Measurements from ENCODE around the gene UNC93A. TPM values are rescaled to one million over a fixed set of nuclear protein-coding genes. Genes with fewer than 3 reads are reported as not detected.
A peak's percentile ranks its signal among the peaks of the same experiment; 100 is the strongest.
"Not testable (repeated sequence)": the region's sequence is repeated elsewhere in the genome, so short reads cannot be mapped to it uniquely, and the experiment has no call there.

The UNC93A gene
- total RNA-seq: not detected
- not detected for polyA plus RNA-seq
- long read RNA-seq, donor 1: 0 reads
- long read RNA-seq, donor 2: 0 reads
- long read RNA-seq, donor 3: 0 reads
- long read RNA-seq, donor 4: 0 reads

GRCh38 chr6:167290786-167291622, at the start of gene UNC93A:
TSS of gene UNC93A (plus strand) at chr6:167291315. CDS start at chr6:167291490, 175 bp downstream.
- no peak for ATAC-seq
- WGBS: 73% methylated on average over 7 of the region's 7 CpGs

GRCh38 chr6:167241321-167242134, 49.6 kb upstream of the UNC93A start:
- H3K9me3 ChIP-seq (ENCODE audit: control insufficient read depth, low read length); H3K4me3 ChIP-seq (ENCODE audit: low read length); H3K27me3 ChIP-seq (ENCODE audit: control insufficient read depth, insufficient read depth); intact Hi-C loops (cut with DNase I); H3K27ac ChIP-seq (ENCODE audit: low read length); H3K4me1 ChIP-seq (ENCODE audit: control insufficient read depth, insufficient read depth, low read length): not testable (repeated sequence)
- ATAC-seq (peak; percentile 58 to 85), DNase-seq (peak in 2 of 3 donors; percentile 27 to 65)
- WGBS: 39% methylated on average over 29 of the region's 30 CpGs

More at GRCh38 chr6:167290786-167291622, at the start of gene UNC93A:
- no peaks in the 10 kb centered on the region for H3K27me3 ChIP-seq (ENCODE audit: control insufficient read depth, insufficient read depth)
- intact Hi-C loops (cut with DNase I): no loop called here
- H3K27ac ChIP-seq (ENCODE audit: low read length): no peak within 1 kb of the TSS
- H3K4me3 ChIP-seq (ENCODE audit: low read length): no peak within 1 kb of the TSS
- H3K4me1 ChIP-seq (ENCODE audit: control insufficient read depth, insufficient read depth, low read length): no peaks in the 10 kb centered on the region
- DNase-seq: no peak
- no peaks in the 10 kb centered on the region for H3K9me3 ChIP-seq (ENCODE audit: control insufficient read depth, low read length)

GRCh38 chr6:167242135-167242506, 49.0 kb upstream of the UNC93A start:
- intact Hi-C loops (cut with DNase I); H3K27ac ChIP-seq (ENCODE audit: low read length); H3K27me3 ChIP-seq (ENCODE audit: control insufficient read depth, insufficient read depth); DNase-seq; H3K9me3 ChIP-seq (ENCODE audit: control insufficient read depth, low read length); H3K4me1 ChIP-seq (ENCODE audit: control insufficient read depth, insufficient read depth, low read length); H3K4me3 ChIP-seq (ENCODE audit: low read length): not testable (repeated sequence)
- 82% methylated on average over 2 of the region's 7 CpGs for WGBS
- ATAC-seq: peak; percentile 15 to 32

- H3K4me3 ChIP-seq (ENCODE audit: low read length); H3K27me3 ChIP-seq (ENCODE audit: control insufficient read depth, insufficient read depth); H3K27ac ChIP-seq (ENCODE audit: low read length); intact Hi-C loops (cut with DNase I); H3K9me3 ChIP-seq (ENCODE audit: control insufficient read depth, low read length); H3K4me1 ChIP-seq (ENCODE audit: control insufficient read depth, insufficient read depth, low read length); ATAC-seq; DNase-seq: not testable (repeated sequence)
- WGBS: 86% methylated on average over 6 of the region's 6 CpGs
Observed at GRCh38 chr6:167242511-167243051, 48.5 kb upstream of the UNC93A start.

GRCh38 chr6:167244064-167244960, 46.8 kb upstream of the UNC93A start:
- Histone ChIP-seq H3K27me3 (ENCODE audit: control insufficient read depth, insufficient read depth) (no peaks in the 10 kb centered on the region), H3K27ac (ENCODE audit: low read length) (no peak overlapping the region), H3K9me3 (ENCODE audit: control insufficient read depth, low read length) (no peaks in the 10 kb centered on the region), H3K4me3 (ENCODE audit: low read length) (no peak overlapping the region), H3K4me1 (ENCODE audit: control insufficient read depth, insufficient read depth, low read length) (no peaks in the 10 kb centered on the region)
- no peak for ATAC-seq
- intact Hi-C loops (cut with DNase I): no loop called here
- WGBS: 61% methylated on average over 11 of the region's 11 CpGs
- DNase-seq: no peak

- no peaks in the 10 kb centered on the region for H3K27me3 ChIP-seq (ENCODE audit: control insufficient read depth, insufficient read depth)
- no peaks in the 10 kb centered on the region for H3K9me3 ChIP-seq (ENCODE audit: control insufficient read depth, low read length)
- no peak overlapping the region for H3K4me3 ChIP-seq (ENCODE audit: low read length)
- ATAC-seq (no peak), DNase-seq (no peak)
- H3K27ac ChIP-seq (ENCODE audit: low read length): no peak overlapping the region
- WGBS: 59% methylated on average over 4 of the region's 4 CpGs
- no peaks in the 10 kb centered on the region for H3K4me1 ChIP-seq (ENCODE audit: control insufficient read depth, insufficient read depth, low read length)
- intact Hi-C loops (cut with DNase I): no loop called here
Observed at GRCh38 chr6:167244991-167245390, 46.1 kb upstream of the UNC93A start.

GRCh38 chr6:167245591-167245990, 45.5 kb upstream of the UNC93A start:
- intact Hi-C loops (cut with DNase I): no loop called here
- 75% methylated on average over 3 of the region's 3 CpGs for WGBS
- Histone ChIP-seq H3K9me3 (ENCODE audit: control insufficient read depth, low read length) (no peaks in the 10 kb centered on the region), H3K27ac (ENCODE audit: low read length) (no peak overlapping the region), H3K4me1 (ENCODE audit: control insufficient read depth, insufficient read depth, low read length) (no peaks in the 10 kb centered on the region), H3K27me3 (ENCODE audit: control insufficient read depth, insufficient read depth) (no peaks in the 10 kb centered on the region), H3K4me3 (ENCODE audit: low read length) (no peak overlapping the region)
- no peak for DNase-seq
- no peak for ATAC-seq

DNA sequence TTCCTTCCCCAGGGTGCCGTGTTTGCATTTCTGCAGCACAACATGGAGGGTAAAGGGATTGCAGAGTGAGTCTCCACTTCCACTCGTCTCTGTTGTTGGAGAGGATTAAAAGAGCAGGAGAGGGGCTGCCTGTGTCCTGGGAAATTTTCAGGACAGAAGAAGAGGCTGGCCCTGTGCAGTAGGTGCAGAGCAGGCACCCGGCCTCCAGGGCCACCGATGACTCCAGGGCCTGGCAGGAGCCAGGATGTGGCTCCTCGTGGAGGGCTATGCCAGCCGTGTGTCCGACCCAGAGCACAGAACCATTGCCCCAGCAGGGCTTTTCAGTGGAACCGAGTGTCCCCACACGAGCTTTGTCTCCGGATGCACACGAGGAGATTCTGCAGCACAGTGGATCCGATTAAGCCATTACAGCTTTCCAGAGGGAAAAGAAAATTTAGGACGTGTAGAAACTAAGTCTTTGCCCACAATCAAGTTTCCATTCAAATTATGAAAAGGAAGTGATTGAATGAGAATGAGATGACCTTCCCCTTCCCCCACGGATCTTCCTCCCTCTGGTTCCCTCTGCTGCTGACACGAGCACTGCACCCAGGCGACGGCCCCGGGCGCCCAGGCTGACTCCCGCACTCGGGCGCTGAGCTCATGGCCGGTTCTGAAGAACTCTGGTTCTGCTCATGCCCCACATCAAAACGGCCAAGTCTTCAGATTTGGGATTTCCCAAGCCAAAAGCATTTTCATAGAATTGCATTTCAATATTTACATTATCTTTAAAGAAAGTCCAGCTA, 43.1 kb upstream of the UNC93A start:
- no peak overlapping the region for H3K4me3 ChIP-seq (ENCODE audit: low read length)
- 60% methylated on average over 24 of the region's 24 CpGs for WGBS
- no peak overlapping the region for H3K27ac ChIP-seq (ENCODE audit: low read length)
- no peaks in the 10 kb centered on the region for H3K4me1 ChIP-seq (ENCODE audit: control insufficient read depth, insufficient read depth, low read length)
- no peaks in the 10 kb centered on the region for H3K27me3 ChIP-seq (ENCODE audit: control insufficient read depth, insufficient read depth)
- ATAC-seq: no peak
- H3K9me3 ChIP-seq (ENCODE audit: control insufficient read depth, low read length): no peaks in the 10 kb centered on the region
- no peak for DNase-seq
- intact Hi-C loops (cut with DNase I): no loop called here

DNA sequence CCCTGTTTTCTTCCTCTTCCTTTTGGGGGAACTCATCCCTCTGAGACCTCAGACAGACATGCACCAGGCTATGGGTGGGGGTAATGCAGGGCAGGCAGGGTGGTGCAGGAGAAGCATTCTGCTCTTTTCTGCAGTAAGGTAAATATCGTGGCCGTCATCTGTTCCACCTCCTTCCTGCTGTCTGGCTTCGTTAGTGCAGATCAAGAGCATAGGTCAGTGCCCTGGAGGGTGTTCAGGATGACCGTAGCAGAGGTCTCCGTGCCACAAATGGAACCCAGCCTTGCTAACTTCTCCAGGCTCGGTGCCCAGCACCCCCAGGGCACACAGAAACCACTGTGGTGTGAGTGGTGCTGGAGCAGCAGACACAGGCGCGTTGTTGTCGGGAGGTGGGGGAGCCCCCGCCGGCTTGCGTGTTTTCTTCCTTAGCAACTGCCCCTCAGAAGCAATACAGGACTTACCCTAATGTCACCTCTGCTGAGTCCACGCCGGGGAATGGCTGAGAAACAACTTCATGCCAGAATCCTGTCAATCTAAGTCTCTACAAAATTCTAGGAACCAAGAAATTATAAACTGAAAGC, 42.1 kb upstream of the UNC93A start:
- ATAC-seq; DNase-seq; H3K27me3 ChIP-seq (ENCODE audit: control insufficient read depth, insufficient read depth); H3K9me3 ChIP-seq (ENCODE audit: control insufficient read depth, low read length); H3K27ac ChIP-seq (ENCODE audit: low read length); H3K4me3 ChIP-seq (ENCODE audit: low read length); H3K4me1 ChIP-seq (ENCODE audit: control insufficient read depth, insufficient read depth, low read length); intact Hi-C loops (cut with DNase I): not testable (repeated sequence)
- 72% methylated on average over 14 of the region's 14 CpGs for WGBS

All from right cardiac atrium (tissue), 5 donors.